GM18526 (cell line): ENCODE results near the gene KMT2E.

ENCODE experiments used
- POLR2A ChIP-seq: IDR thresholded peaks from 3 replicates; pipeline ENCODE4 v1.6.1; 2011; ENCODE audit not compliant: insufficient read length; ENCODE audit errors: extremely low read depth

Gene KMT2E

DNA sequence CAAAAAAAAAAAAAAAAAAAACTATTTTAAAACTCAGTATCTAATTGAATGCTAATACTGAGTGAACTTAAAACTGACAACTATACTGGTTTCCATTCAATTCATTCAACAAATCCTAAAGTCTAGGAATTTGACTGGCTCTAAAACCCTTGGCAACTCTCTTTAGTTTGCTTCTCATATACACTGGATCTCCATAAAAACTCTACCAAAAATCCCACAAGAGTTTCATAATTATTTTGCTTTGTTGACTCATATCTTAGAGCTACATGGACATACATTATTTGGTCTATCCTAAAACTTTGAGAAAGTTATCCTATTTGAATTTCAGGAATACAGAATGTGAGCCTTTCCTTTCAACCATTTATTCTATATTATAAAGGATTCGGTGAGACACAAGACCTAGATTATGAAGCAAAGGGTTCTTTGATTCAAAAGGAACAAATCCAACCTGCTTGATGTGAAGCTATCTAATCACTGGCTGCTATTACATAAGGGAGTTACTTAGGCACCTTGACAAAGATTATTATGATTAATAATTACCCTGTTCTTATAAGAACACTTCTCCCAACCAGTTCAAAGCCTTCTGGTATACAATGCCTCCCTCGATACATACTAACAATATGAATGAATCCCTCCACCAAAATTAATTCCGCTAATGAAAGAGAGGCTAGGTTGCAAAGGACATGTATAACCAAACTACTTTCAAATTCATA lies 15.8 kb upstream of the KMT2E start:
- TF ChIP-seq POLR2A = no peak

GRCh38 chr7:105000200-105000599 lies 13.8 kb upstream of the KMT2E start:
- no peak for TF ChIP-seq POLR2A

DNA sequence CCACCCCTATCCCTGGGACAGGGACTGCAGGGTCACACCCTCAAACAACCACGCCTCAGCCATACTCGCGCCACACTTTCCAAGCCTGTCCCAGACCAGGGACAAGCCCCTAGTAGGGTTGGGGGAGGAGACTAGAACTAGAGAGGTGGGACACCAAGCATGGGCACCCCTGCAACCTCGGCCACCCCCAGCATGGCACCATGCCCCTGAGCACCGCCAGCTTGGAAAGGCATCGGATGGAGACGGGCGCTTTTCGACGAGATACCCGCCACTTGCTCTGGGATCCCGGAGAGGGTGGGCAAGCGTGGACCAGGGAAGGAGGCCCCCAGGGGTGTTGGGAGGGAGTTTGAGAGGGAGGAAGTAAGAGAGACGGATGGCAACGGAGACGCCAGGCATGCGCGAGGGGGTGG lies 13.1 kb upstream of the KMT2E start:
- TF ChIP-seq POLR2A = no peak

GRCh38 chr7:105001652-105002184 lies 12.3 kb upstream of the KMT2E start:
- no peak for TF ChIP-seq POLR2A

- TF ChIP-seq POLR2A = no peak
Measured at GRCh38 chr7:105003275-105003674, 10.7 kb upstream of the KMT2E start.

- TF ChIP-seq POLR2A = no peak
Measured at GRCh38 chr7:105003872-105004510, 10.0 kb upstream of the KMT2E start.

DNA sequence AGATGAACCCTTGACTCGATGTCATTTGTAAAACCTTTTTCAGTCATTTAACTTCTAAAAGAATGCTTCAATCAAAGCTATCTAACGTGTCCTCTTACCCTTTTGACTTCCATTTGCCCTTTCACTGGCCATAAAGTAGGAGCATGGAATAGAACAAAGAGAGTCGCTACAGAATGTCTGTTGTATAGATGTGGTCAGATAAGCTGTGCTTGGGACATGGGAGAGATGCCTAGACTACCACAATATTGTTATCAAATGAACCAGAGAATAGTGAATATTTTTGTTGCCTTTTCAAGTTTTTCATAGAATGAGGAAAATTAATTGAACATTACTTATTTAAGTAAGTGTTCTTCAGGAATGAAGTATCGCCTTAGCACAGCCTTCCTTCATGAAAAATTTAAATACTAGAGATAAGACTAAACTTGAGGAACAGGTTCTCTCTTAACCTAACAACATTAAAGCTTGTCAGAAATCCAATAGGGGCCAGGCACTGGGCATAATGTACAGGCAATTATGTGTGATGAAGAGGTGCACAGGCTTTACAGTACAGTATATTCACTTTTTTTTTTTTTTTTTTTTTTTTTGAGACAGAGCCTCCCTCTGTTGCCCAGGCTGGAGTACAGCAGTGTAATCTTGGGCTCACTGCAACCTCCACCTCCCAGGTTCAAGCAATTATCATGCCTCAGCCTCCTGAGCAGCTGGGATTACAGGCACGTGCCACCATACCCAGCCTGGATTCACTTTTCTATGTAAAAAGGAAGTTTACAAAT lies 7.5 kb upstream of the KMT2E start:
- TF ChIP-seq POLR2A = no peak

DNA sequence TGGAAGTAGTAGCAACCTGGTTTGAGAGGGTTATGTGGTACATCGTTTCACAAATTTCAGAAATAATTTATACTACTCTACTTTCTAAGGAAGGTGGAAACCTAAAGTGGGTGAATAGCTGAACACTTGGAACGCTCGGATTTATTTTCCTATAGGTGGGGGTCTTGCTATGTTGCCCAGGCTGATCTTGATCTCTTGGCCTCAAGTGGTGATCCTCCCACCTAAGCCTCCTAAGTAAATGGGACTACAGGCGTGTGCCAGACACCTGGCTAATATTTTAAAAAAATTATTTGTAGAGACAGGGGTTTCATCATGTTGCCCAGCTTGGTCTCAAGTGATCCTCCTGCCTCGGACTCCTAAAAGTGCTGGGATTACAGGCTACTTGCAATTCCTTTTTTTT lies 6.7 kb upstream of the KMT2E start:
- TF ChIP-seq POLR2A = no peak

DNA sequence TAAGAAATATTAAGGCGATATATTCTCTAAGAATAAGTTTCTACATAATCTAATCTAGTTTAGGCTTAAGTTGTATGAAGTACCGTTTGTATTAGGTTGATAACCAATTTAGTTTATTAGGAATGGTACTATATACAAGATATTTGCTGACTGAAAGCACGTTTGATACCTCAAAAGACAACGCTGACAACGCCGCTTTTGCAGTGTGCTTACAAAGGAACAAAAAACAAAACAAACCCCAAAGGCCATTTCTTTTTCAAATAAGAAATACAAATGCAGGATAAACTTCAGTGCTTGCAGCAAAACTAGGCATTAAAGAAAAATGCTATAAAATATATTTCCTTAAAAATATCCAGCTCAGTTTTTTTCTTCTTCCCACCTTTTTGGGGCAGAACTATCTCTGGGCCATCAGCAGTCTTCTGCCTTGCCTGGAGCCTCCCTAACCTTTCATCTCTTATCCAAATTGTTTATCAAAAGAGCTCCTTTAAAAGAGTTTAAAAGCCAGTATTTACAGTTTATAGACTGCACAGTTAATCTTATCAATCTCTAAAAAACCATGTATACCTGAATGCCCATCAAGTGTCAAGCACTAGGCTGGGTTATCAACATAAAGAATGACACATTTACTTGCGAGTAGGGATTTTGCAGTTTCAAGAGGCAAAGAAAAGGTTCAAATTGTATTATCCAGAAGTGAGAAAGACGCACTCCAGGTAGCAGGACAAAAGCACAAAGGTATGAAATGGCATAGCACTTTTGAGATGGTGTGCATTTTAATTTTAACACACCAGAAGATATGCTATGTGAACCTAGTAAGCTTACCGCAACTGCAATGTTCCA lies 4.1 kb upstream of the KMT2E start:
- TF ChIP-seq POLR2A = no peak

DNA sequence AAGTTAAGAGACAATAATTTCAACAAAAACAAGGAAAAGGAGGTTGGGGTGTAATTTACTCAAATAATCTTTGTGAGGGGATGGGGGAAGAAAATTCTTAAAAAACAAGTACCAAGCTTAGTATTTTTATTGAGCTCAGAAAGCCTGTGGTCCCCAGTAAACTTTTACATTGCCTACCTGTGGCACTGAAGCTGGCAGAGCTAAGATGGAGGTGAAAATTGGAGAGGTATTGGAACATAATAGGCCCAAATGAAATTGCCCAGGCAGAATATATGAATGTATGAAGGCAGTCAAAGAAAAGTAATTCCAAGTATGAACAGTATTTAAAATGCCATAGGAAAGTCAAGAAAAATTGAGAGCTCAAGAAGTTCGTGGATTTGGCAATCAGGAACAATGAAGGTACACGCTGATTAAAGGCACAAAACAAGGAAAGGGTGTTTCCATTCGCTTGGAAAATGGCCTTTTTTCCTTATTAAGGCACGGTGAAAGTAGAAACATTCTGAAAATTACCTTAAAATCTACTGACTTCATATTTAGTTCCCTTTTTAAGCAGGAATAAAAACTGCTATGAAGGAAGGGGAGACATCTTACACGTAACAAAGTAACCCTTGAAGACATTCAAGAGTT lies 3.4 kb upstream of the KMT2E start:
- TF ChIP-seq POLR2A = no peak

DNA sequence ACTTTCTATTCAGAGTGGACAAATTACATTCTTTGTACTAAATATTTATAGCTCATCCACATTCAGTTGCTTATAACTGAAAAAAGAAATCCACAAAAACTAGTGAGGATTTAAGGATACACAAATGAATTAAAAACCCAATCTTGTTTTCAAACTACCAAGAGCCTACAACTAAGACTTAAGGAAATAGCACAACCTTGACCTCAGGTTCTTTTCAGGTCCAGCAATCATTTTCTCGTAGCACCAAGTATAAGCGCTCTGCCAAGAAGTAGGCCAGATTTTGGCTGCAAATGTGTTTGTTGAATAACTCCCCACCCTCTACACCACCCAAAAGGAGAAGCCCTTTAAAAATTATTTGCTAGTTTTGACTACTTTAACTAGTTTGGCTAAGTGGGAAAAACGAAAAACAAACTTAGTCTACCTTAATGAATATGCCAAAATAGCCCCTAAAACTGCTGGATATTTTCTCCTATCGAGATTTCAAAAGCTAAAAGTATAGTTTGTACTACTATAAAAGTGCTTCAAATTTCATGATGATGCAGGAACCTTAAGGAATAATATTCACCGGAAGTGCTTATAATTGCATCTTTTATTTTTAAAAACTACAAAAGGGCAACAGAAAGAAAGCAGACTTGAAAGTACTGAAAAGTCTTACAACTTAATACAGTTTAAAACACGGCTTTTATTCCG lies 2.7 kb upstream of the KMT2E start:
- TF ChIP-seq POLR2A = no peak

GRCh38 chr7:105011831-105012502 lies 2.0 kb upstream of the KMT2E start:
- TF ChIP-seq POLR2A = no peak

- peak; percentile 58 for TF ChIP-seq POLR2A
Measured at GRCh38 chr7:105012503-105013220, 1.3 kb upstream of the KMT2E start.
